KMS-11 (cell line): ENCODE data around the gene CRAMP1.

Source experiments
- H2AFZ ChIP-seq: fragments of 200-600 bp; sonication (generic); 2 replicates; pipeline ENCODE4 v1.6.1; 2016; ENCODE audit warnings: antibody characterized with exemption, mixed run types, low read depth
- H3K27ac ChIP-seq: fragments of 200-600 bp; sonication (generic); 2 replicates; pipeline ENCODE4 v1.6.1; 2016; ENCODE audit warnings: mild to moderate bottlenecking, mixed run types
- H3K27me3 ChIP-seq: fragments of 200-600 bp; sonication (generic); 2 replicates; pipeline ENCODE4 v1.6.1; 2017; ENCODE audit warnings: mild to moderate bottlenecking, low read depth, mixed run types, moderate library complexity; ENCODE audit not compliant: insufficient read depth
- H3K36me3 ChIP-seq: fragments of 200-600 bp; sonication (generic); 2 replicates; pipeline ENCODE4 v1.6.1; 2017; ENCODE audit warnings: mild to moderate bottlenecking, mixed run types; ENCODE audit not compliant: insufficient read depth
- H3K4me1 ChIP-seq: fragments of 200-600 bp; sonication (generic); 2 replicates; pipeline ENCODE4 v1.6.1; 2016; ENCODE audit warnings: mild to moderate bottlenecking, low read depth, mixed run types; ENCODE audit not compliant: poor library complexity, severe bottlenecking
- H3K4me2 ChIP-seq: fragments of 200-600 bp; sonication (generic); 2 replicates; pipeline ENCODE4 v1.7.0; 2016; ENCODE audit warnings: mild to moderate bottlenecking, mixed run types
- H3K4me3 ChIP-seq: fragments of 200-600 bp; sonication (generic); IDR thresholded peaks from 2 replicates; pipeline ENCODE4 v1.6.1; 2017; ENCODE audit warnings: low read depth, low read length, mixed read lengths; ENCODE audit not compliant: insufficient read depth
- H3K79me2 ChIP-seq: fragments of 200-600 bp; sonication (generic); 2 replicates; pipeline ENCODE4 v1.6.1; 2016; ENCODE audit warnings: low read depth, mixed run types; ENCODE audit not compliant: insufficient read depth
- H3K9ac ChIP-seq: fragments of 200-600 bp; sonication (generic); 2 replicates; pipeline ENCODE4 v1.6.1; 2016; ENCODE audit warnings: mild to moderate bottlenecking, mixed run types
- H4K20me1 ChIP-seq: fragments of 200-600 bp; sonication (generic); 2 replicates; pipeline ENCODE4 v1.6.1; 2016; ENCODE audit warnings: mild to moderate bottlenecking, mixed run types; ENCODE audit not compliant: insufficient read depth
- TF ChIP-seq, protein P1 (sequence below): fragments of 200-600 bp; sonication (generic); conservative IDR thresholded peaks from 2 replicates; pipeline ENCODE4 v1.6.1; 2017; ENCODE audit warnings: low read depth, mild to moderate bottlenecking, antibody characterized with exemption, low read length, moderate library complexity, mixed read lengths

The CRAMP1 gene

DNA sequence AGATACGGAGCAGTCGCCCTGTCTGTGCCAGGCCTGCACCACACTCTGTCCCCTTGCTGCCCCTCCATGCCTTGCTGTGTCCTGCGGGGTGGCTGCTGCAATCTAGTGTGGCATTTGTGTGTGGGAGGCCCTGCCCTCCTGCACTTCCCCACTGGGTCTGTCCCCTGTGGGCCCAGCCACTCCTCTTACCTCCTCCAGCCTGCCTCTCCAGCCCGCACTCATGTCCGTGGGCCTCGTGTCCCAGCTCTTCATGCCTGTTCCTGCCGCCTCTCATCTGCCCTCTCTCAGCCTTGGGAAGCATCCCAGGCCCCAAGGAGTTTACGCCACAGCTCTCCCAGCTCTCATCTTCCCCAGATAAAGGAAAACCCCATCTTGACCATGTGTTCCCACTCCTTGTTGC lies 26.6 kb downstream of the CRAMP1 start:
- TF ChIP-seq, protein P1, sequence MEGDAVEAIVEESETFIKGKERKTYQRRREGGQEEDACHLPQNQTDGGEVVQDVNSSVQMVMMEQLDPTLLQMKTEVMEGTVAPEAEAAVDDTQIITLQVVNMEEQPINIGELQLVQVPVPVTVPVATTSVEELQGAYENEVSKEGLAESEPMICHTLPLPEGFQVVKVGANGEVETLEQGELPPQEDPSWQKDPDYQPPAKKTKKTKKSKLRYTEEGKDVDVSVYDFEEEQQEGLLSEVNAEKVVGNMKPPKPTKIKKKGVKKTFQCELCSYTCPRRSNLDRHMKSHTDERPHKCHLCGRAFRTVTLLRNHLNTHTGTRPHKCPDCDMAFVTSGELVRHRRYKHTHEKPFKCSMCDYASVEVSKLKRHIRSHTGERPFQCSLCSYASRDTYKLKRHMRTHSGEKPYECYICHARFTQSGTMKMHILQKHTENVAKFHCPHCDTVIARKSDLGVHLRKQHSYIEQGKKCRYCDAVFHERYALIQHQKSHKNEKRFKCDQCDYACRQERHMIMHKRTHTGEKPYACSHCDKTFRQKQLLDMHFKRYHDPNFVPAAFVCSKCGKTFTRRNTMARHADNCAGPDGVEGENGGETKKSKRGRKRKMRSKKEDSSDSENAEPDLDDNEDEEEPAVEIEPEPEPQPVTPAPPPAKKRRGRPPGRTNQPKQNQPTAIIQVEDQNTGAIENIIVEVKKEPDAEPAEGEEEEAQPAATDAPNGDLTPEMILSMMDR, result no peak
- Histone ChIP-seq H3K36me3 (peaks cover 3% of the 10 kb centered on the region; the same call in 1 of the 2 replicates), H3K27me3 (no peaks in the 10 kb centered on the region), H3K9ac (no peak overlapping the region), H3K79me2 (no peaks in the 10 kb centered on the region), H2AFZ (no peak overlapping the region), H3K4me2 (no peak overlapping the region), H3K27ac (no peak overlapping the region), H3K4me1 (no peaks in the 10 kb centered on the region), H3K4me3 (no peak overlapping the region), H4K20me1 (no peaks in the 10 kb centered on the region)

DNA sequence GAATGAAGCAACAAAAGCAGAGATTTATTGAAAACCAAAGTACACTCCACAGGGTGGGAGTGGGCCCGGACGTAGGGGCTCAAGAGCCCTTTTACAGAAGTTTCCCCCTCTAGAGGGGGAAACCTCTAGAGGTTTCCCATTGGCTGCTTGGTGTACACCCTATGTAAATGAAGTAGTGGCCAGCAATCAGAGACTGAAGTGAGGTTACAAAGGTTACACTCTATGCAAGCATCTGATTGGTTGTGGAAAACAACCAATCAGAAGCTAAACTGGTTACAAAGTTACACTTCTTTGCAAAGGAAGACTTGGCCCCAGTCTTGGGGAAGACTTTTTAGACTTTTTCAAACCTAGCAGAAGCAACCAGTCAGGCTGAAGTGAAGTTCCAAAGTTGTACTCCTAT lies 27.1 kb downstream of the CRAMP1 start:
- Histone ChIP-seq H3K36me3 (no peaks in the 10 kb centered on the region; the same call in 1 of the 2 replicates), H4K20me1 (no peaks in the 10 kb centered on the region), H2AFZ (no peak overlapping the region), H3K27ac (no peak overlapping the region), H3K4me2 (no peak overlapping the region), H3K9ac (no peak overlapping the region), H3K4me1 (no peaks in the 10 kb centered on the region), H3K4me3 (no peak overlapping the region), H3K27me3 (no peaks in the 10 kb centered on the region), H3K79me2 (no peaks in the 10 kb centered on the region)
- TF ChIP-seq, protein P1, result no peak

DNA sequence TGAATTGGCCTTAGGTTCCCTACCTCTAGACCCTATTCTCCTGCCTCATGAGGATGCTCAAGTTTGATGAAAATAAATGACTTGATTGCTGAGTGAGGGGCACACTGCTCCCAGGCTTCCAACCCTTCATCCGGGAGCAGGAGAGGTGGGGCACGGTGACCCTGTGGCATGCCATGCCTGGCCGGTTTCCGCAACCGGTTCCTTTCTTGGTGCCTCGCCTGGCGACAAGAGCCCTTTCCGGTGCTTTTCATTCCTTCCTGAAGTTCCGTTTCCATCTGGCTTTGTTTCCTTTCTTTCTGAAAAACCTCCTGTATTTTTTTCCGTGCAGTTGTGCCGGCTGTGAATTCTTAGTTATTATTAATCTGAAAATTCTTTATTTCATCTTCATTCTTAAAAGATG lies 27.7 kb downstream of the CRAMP1 start:
- TF ChIP-seq, protein P1, result no peak
- Histone ChIP-seq H3K4me1 (no peaks in the 10 kb centered on the region), H3K4me2 (no peak overlapping the region), H3K4me3 (no peak overlapping the region), H3K9ac (no peak overlapping the region), H3K27ac (no peak overlapping the region), H4K20me1 (no peaks in the 10 kb centered on the region), H3K27me3 (no peaks in the 10 kb centered on the region), H2AFZ (no peak overlapping the region), H3K36me3 (no peaks in the 10 kb centered on the region; the same call in 1 of the 2 replicates), H3K79me2 (no peaks in the 10 kb centered on the region)

DNA sequence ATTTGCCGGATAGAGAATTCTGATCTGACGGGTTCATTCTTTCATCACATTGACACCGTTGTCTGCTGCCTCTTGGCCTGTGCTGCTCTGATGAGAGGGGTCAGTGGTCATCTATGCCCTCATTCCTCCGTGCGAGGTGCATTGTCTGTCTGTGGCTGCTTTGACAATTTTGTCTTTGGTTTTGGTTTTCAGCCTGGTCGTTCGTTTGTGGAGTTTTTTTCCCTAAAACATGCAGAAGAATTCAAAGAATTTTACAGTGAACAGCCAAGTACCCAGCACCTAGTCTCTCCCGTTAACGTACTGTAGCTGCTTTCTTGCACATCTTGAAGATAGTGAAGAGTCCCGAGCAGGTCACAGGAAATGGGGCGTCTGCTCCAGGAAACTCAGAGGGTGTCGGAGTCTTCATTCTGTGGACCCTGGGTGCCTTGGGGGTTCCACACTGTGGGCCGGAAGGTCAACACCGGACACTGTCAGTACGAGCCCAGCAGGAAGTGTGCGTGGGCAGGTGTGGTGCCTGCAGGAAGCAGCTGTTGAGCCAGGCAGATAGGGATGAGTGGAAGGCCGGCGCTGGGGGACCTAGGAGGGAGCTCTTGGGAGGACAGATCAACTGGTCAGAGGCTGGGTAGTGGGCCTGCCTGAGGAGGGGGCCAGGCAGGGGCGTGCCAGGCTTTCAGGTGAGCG lies 28.2 kb downstream of the CRAMP1 start:
- TF ChIP-seq, protein P1, result no peak
- Histone ChIP-seq H3K36me3 (no peaks in the 10 kb centered on the region; the same call in 1 of the 2 replicates), H3K4me3 (no peak overlapping the region), H3K9ac (no peak overlapping the region), H3K27ac (no peak overlapping the region), H3K79me2 (no peaks in the 10 kb centered on the region), H4K20me1 (no peaks in the 10 kb centered on the region), H2AFZ (no peak overlapping the region), H3K27me3 (no peaks in the 10 kb centered on the region), H3K4me1 (no peaks in the 10 kb centered on the region), H3K4me2 (no peak overlapping the region)
